Effector memory CD4-positive, alpha-beta T cell (primary cell): Measurements from ENCODE around the gene MAN2A2.

Source experiments
- DNase-seq, 3 donors: peaks; one replicate each; pipeline ENCODE4 v3.0.0-alpha.2; 2020
- H3K27ac ChIP-seq: 2 replicates; pipeline ENCODE4 v1.7.0; 2013; ENCODE audit warnings: mild to moderate bottlenecking, low read length, moderate library complexity; ENCODE audit not compliant: insufficient read depth, poor library complexity, severe bottlenecking
- H3K27me3 ChIP-seq: replicated peaks from 2 replicates; pipeline ENCODE4 v1.7.0; 2013; ENCODE audit warnings: mild to moderate bottlenecking, low read length; ENCODE audit not compliant: insufficient read depth, control insufficient read depth, poor library complexity, severe bottlenecking
- H3K36me3 ChIP-seq: 2 replicates; pipeline ENCODE4 v1.7.0; 2013; ENCODE audit warnings: mild to moderate bottlenecking, low read length, moderate library complexity; ENCODE audit not compliant: control insufficient read depth, insufficient read depth
- H3K4me1 ChIP-seq: 2 replicates; pipeline ENCODE4 v1.7.0; 2013; ENCODE audit warnings: low read length, mild to moderate bottlenecking; ENCODE audit not compliant: control insufficient read depth, insufficient read depth, poor library complexity, severe bottlenecking
- H3K4me3 ChIP-seq: 2 replicates; pipeline ENCODE4 v1.7.0; 2013; ENCODE audit warnings: low read length, low read depth, mild to moderate bottlenecking; ENCODE audit not compliant: insufficient read depth, poor library complexity, severe bottlenecking
- H3K9me3 ChIP-seq: 2 replicates; pipeline ENCODE4 v1.7.0; 2013; ENCODE audit warnings: mild to moderate bottlenecking, low read length, moderate library complexity; ENCODE audit not compliant: control insufficient read depth

MAN2A2 gene

DNA sequence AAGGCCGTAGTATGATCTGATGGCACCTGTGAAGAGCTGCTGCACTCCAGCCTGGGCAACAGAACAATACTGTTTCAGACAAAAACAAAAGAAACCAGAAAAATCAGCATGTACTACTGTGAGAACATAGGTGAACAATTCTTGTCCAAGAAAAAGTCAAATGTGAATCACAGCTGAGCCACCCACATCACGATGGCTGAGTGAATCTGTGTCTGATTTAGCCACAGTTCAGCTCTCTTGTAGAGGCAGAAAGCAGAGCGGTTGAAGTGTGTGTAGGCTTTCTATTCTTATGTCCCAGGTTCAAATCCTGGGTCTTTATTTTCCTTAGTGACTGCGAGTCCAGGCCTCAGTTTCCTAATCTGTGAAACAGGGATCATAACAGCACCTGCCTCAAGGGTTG is 39.1 kb upstream of the MAN2A2 start:
- Histone ChIP-seq H3K27me3 (no peaks in the 10 kb centered on the region), H3K4me3 (no peak overlapping the region), H3K27ac (no peak overlapping the region), H3K36me3 (no peaks in the 10 kb centered on the region), H3K9me3 (no peaks in the 10 kb centered on the region), H3K4me1 (peaks cover 6% of the 10 kb centered on the region)
- no peak for DNase-seq

- no peaks in the 10 kb centered on the region for H3K9me3 ChIP-seq
- H3K27ac ChIP-seq = no peak overlapping the region
- H3K4me3 ChIP-seq = no peak overlapping the region
- DNase-seq = no peak
- peaks cover 5% of the 10 kb centered on the region for H3K4me1 ChIP-seq
- no peaks in the 10 kb centered on the region for H3K27me3 ChIP-seq
- no peaks in the 10 kb centered on the region for H3K36me3 ChIP-seq
Observed at GRCh38 chr15:90864507-90864906, 38.6 kb upstream of the MAN2A2 start.

GRCh38 chr15:90865702-90866101 is 37.4 kb upstream of the MAN2A2 start:
- no peaks in the 10 kb centered on the region for H3K9me3 ChIP-seq
- DNase-seq = no peak
- H3K4me1 ChIP-seq = peaks cover 14% of the 10 kb centered on the region

GRCh38 chr15:90866161-90866715 is 36.9 kb upstream of the MAN2A2 start:
- Histone ChIP-seq H3K4me3 (no peak overlapping the region), H3K9me3 (no peaks in the 10 kb centered on the region), H3K27ac (no peak overlapping the region), H3K36me3 (no peaks in the 10 kb centered on the region), H3K27me3 (no peaks in the 10 kb centered on the region), H3K4me1 (peaks cover 18% of the 10 kb centered on the region)
- no peak for DNase-seq

More at GRCh38 chr15:90865702-90866101, 37.4 kb upstream of the MAN2A2 start:
- Histone ChIP-seq H3K4me3 (no peak overlapping the region), H3K36me3 (no peaks in the 10 kb centered on the region), H3K27me3 (no peaks in the 10 kb centered on the region), H3K27ac (no peak overlapping the region)

GRCh38 chr15:90866800-90867199 is 36.3 kb upstream of the MAN2A2 start:
- Histone ChIP-seq H3K4me1 (peaks cover 18% of the 10 kb centered on the region), H3K4me3 (no peak overlapping the region), H3K27me3 (no peaks in the 10 kb centered on the region), H3K36me3 (no peaks in the 10 kb centered on the region), H3K9me3 (no peaks in the 10 kb centered on the region), H3K27ac (no peak overlapping the region)
- DNase-seq = no peak

GRCh38 chr15:90868261-90868689 is 34.8 kb upstream of the MAN2A2 start, which contains the start of gene FURIN:
FURIN (plus strand) TSS chr15:90868588; CDS start chr15:90875741, 7,153 bp downstream.
- Histone ChIP-seq H3K4me1 (peaks cover 31% of the 10 kb centered on the region), H3K36me3 (no peaks in the 10 kb centered on the region), H3K27me3 (no peaks in the 10 kb centered on the region), H3K9me3 (no peaks in the 10 kb centered on the region), H3K27ac (peak within 1 kb of the TSS; percentile 73), H3K4me3 (no peak within 1 kb of the TSS)
- DNase-seq = no peak

DNA sequence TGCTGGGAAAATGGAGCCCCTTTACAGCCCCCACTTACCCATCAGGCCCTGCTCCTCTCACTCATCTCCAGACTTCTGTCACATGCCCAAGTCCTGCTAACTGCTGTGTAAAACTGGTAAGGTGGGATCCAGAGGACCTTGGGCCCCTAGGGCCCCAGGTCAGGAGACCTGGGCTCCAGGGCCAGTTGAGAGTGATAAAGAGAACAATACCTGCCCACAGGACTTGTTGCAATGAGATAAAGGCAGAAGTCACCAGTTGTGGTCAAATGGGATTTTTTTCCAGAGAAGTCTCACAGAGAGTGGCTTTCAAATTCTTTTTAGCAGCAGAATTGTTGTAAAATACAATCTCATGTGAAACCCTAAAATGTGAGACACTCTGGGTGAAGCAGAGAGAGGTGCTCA is 34.0 kb upstream of the MAN2A2 start:
- Histone ChIP-seq H3K4me3 (no peak overlapping the region), H3K27me3 (no peaks in the 10 kb centered on the region), H3K9me3 (no peaks in the 10 kb centered on the region), H3K27ac (peak overlapping the region; percentile 73), H3K36me3 (no peaks in the 10 kb centered on the region), H3K4me1 (peaks cover 40% of the 10 kb centered on the region)
- DNase-seq = no peak

DNA sequence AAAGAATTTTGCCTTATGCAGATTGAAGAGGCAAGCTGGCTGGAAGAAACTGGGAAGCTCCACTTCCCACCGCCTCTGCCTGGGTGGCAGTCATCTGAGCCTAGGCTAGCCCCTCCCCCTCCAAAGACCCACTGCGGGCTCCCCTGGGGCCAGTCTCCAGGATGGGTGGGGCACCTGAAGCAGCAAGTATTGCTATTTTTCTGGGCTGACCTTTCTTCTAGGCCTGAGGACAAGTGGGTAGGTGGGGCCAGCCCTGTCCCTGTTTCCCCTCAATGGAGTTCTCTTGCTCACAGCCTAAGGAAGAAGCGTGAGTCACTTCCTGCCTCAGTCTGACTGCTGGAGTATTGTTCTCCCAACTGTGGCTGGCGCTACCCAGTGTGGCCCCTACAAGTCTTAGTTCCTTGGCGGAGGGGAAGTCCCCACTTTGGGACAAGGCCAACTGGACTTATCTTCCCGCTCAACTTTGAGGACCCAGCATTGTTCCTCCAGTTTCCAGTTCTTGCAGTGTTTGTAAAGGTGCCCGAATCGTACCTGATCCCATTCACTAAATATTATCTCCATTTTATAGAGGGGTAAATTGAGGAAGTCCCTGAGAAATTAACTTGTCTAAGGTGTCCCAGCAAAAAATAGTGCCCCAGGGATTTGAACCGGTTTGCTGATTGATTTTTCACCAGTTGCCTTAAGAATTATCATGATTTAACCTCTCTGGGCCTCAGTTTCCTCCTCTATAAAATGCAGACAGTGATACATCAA is 33.3 kb upstream of the MAN2A2 start:
- Histone ChIP-seq H3K27ac (peak overlapping the region; percentile 73), H3K4me3 (no peak overlapping the region)
- peak; percentile 39 to 45 (median 39) for DNase-seq

DNA sequence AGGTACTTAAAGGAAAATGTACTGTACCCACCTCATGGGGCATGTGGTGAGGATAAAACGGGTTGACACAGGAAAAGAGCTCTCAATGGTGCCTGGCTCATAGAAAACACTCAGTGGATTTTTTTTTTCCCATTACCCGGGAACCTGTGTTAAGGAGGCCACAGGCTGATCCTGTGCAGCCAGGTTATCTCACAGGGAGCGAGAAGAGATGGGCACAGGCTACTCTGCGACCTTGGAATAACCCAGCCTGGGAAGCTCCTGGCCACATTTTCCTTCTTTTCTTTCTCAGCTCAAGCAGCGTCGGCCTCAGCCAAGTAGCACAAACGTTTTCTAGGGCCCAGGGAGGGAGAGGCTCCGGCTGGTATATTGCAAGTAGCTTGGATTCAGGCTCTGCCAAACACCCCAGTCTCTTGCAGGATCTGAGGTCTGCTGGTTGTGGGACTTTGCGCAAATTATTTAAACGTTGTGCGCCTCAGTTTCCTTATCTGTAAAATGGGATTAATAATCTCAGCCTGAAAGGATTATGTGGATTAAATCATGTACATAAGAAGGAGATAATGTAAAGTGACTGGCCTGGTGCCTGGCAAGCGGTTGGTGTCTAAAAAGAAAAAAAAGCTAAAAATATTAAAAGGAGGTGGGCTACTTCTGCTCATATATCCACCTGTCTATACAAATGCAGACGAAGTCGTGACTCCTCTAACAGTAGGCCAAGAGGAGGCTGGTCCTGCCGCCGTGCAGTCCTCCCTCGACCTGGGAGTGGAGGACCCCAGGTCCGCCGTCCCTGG is 32.6 kb upstream of the MAN2A2 start:
- H3K4me3 ChIP-seq = peak overlapping the region; percentile 68
- peak overlapping the region; percentile 73 for H3K27ac ChIP-seq
- H3K27me3 ChIP-seq = no peaks in the 10 kb centered on the region
- no peaks in the 10 kb centered on the region for H3K36me3 ChIP-seq
- no peaks in the 10 kb centered on the region for H3K9me3 ChIP-seq
- no peak for DNase-seq
- H3K4me1 ChIP-seq = peaks cover 43% of the 10 kb centered on the region

More for the DNA sequence above, 33.3 kb upstream of the MAN2A2 start:
- Histone ChIP-seq H3K27me3 (no peaks in the 10 kb centered on the region), H3K9me3 (no peaks in the 10 kb centered on the region), H3K36me3 (no peaks in the 10 kb centered on the region), H3K4me1 (peaks cover 43% of the 10 kb centered on the region)
